Measurements from ENCODE around the gene SLFN14.

- TF ChIP-seq RNF2 (IDR thresholded peaks at IDR 0.05; ENCODE audit: borderline replicate concordance, low read depth) = no peak
- TF ChIP-seq CTCF (IDR thresholded peaks at IDR 0.05) = no peak
- TF ChIP-seq POLR2A (IDR thresholded peaks at IDR 0.05; ENCODE audit: low read length) = peak; percentile 76
- TF ChIP-seq RAD21 (conservative IDR thresholded peaks at IDR 0.05 in 1 of 2, IDR thresholded peaks at IDR 0.05 in 1 of 2) = no peak
- TF ChIP-seq CEBPB (IDR thresholded peaks at IDR 0.05) = peak in 1 of 2 experiments; percentile 42; a peak in 1 of 4 replicates
Measured at GRCh38 chr17:35587074-35587961, 26.7 kb upstream of the SLFN14 start, which contains the start of gene AP2B1.
